Natural killer cell (primary cell): ENCODE data around the gene RSPH6A. TPM values are rescaled to one million over a fixed set of nuclear protein-coding genes. Genes with fewer than 3 reads are reported as not detected.

ENCODE experiments used
- ATAC-seq, 3 donors: fragments of 150-1000 bp in 2 of 3; fragments of 200-7000 bp in 1 of 3; cut with Tn5 transposase; 1 replicate in 1 of 3; 2 replicates in 2 of 3; pipeline ENCODE4 v1.10.0; 2021; ENCODE audit warnings: mild to moderate bottlenecking in 2 of 3, moderate library complexity in 2 of 3
- DNase-seq, 2 donors: peaks; one replicate each; pipeline versions ENCODE4 v3.0.0 to v3.0.0-alpha.2; 2013 to 2021; ENCODE audit warnings: mixed read lengths in 1 of 2
- H3K27ac ChIP-seq: one replicate; pipeline ENCODE4 v1.5.1; 2013; ENCODE audit warnings: mild to moderate bottlenecking, low read length
- H3K27me3 ChIP-seq: one replicate; pipeline ENCODE4 v1.6.1; 2013; ENCODE audit warnings: low read length; ENCODE audit not compliant: control insufficient read depth, insufficient read depth
- H3K36me3 ChIP-seq: one replicate; pipeline ENCODE4 v1.6.1; 2013; ENCODE audit warnings: low read length; ENCODE audit not compliant: control insufficient read depth, insufficient read depth
- H3K4me1 ChIP-seq: one replicate; pipeline ENCODE4 v1.6.1; 2013; ENCODE audit warnings: low read length; ENCODE audit not compliant: control insufficient read depth, insufficient read depth
- H3K4me3 ChIP-seq: one replicate; pipeline ENCODE4 v1.5.1; 2013; ENCODE audit warnings: low read length
- H3K9me3 ChIP-seq: one replicate; pipeline ENCODE4 v1.6.1; 2013; ENCODE audit warnings: low read length; ENCODE audit not compliant: control insufficient read depth, insufficient read depth
- H3K27ac Mint-ChIP-seq, 2 donors: one replicate each; pipeline ENCODE4 v1.8.0; 2022; ENCODE audit warnings: mild to moderate bottlenecking in 2 of 2, mixed read lengths in 2 of 2, moderate library complexity in 1 of 2
- H3K27me3 Mint-ChIP-seq, 2 donors: one replicate each; pipeline ENCODE4 v1.8.0; 2022; ENCODE audit warnings: low read depth in 2 of 2, mixed read lengths in 2 of 2
- H3K36me3 Mint-ChIP-seq: one replicate; pipeline ENCODE4 v1.8.0; 2022; ENCODE audit warnings: mixed read lengths
- H3K4me1 Mint-ChIP-seq, 2 donors: one replicate each; pipeline ENCODE4 v1.8.0; 2022; ENCODE audit warnings: mixed read lengths in 2 of 2
- H3K4me3 Mint-ChIP-seq: one replicate; pipeline ENCODE4 v1.8.0; 2022; ENCODE audit warnings: mild to moderate bottlenecking, moderate library complexity, mixed read lengths
- H3K9me3 Mint-ChIP-seq, 2 donors: one replicate each; pipeline ENCODE4 v1.8.0; 2022; ENCODE audit warnings: mixed read lengths in 2 of 2
- CTCF ChIP-seq: fragments of 200-600 bp; IDR thresholded peaks from one replicate; pipeline ENCODE4 v1.8.0; 2022; ENCODE audit warnings: antibody characterized with exemption
- WGBS: methylation state at CpG from one replicate; pipeline ENCODE4 v1.1.7; 2013; ENCODE audit warnings: missing lambda C conversion rate; ENCODE audit not compliant: insufficient coverage; 5-methylcytosine and 5-hydroxymethylcytosine counted together
- intact Hi-C: fragments of 100-400 bp; cut with micrococcal nuclease; formaldehyde crosslinking; loops from one replicate; pipeline ENCODE4 v1.14.2; 2022
- total RNA-seq, 4 donors: library from RNA; stranded (reverse); fragments of 120-200 nt in 1 of 4; gene quantifications; one replicate each; pipeline versions ENCODE4 v1.2.3 to v1.2.4, GENCODE V29; 2013 to 2022

The RSPH6A gene
- total RNA-seq, 3 donors from 2014 or later (not counting 1 experiment from before 2014, with no cell fraction given) = 0.18 to 0.63 (median 0.31) TPM

DNA sequence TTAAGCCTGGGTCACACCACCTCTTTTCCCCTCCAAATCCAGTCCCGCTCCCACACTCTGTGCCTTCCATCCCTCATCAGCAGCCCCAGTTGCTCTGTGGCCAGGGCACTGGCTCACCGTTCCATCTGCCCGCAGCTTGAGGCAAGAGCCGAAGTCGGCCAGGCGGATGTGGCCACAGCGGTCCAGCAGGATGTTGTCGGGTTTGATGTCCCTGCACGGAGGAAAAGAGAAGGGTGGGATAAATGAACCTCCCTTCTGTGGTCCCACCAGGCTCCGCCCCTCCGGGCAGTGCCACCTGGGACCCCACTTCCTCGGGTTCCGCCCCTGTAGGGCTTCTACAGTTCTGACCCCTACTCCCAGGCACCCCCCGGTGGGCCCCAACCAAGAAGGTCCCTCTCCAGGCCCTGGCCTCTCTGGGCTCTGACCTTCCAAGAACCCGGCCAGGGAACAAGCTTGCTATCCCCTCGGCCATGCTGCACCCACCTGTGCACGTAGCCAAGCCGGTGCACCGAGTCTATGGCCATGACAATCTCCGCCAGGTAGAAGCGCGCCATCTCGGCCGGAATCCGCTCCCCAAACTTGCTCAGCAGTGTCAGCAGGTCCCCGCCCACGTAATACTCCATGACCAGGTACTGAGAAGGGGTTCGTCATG lies 37.0 kb downstream of the RSPH6A start:
- H3K4me1 Mint-ChIP-seq = peaks cover 21 to 28% of the 10 kb centered on the region in 2 donors
- H3K4me3 ChIP-seq = no peak overlapping the region
- H3K36me3 ChIP-seq = no peaks in the 10 kb centered on the region
- H3K9me3 ChIP-seq = no peaks in the 10 kb centered on the region
- H3K36me3 Mint-ChIP-seq = no peaks in the 10 kb centered on the region
- TF ChIP-seq CTCF = no peak
- peaks cover 9 to 12% of the 10 kb centered on the region in 2 donors for H3K27me3 Mint-ChIP-seq
- H3K27ac Mint-ChIP-seq = no peak overlapping the region
- peaks cover 18% of the 10 kb centered on the region for H3K27me3 ChIP-seq
- H3K4me3 Mint-ChIP-seq = no peak overlapping the region
- 96% methylated on average over 28 of the region's 28 CpGs for WGBS
- H3K9me3 Mint-ChIP-seq = no peaks in the 10 kb centered on the region
- intact Hi-C loops = loop anchor here (10.0 kb wide), 2 partner anchors 87 to 237 kb away; partner anchors contain the start of genes FOXA3 and SYMPK
- ATAC-seq (no peak), DNase-seq (no peak)
- H3K27ac ChIP-seq = no peak overlapping the region
- peaks cover 23% of the 10 kb centered on the region for H3K4me1 ChIP-seq

- Mint-ChIP-seq H3K27me3 (peaks cover 9 to 12% of the 10 kb centered on the region in 2 donors), H3K4me1 (peaks cover 21 to 29% of the 10 kb centered on the region in 2 donors), H3K4me3 (no peak overlapping the region), H3K36me3 (no peaks in the 10 kb centered on the region), H3K27ac (no peak overlapping the region), H3K9me3 (no peaks in the 10 kb centered on the region)
- H3K27me3 ChIP-seq = peaks cover 18% of the 10 kb centered on the region
- DNase-seq = no peak
- no peak overlapping the region for H3K27ac ChIP-seq
- peaks cover 23% of the 10 kb centered on the region for H3K4me1 ChIP-seq
- no peak overlapping the region for H3K4me3 ChIP-seq
- WGBS = 96% methylated on average over 34 of the region's 34 CpGs
- TF ChIP-seq CTCF = no peak
- intact Hi-C loops = loop anchor here (10.0 kb wide), 2 partner anchors 87 to 237 kb away; partner anchors contain the start of genes FOXA3 and SYMPK
- no peak for ATAC-seq
- no peaks in the 10 kb centered on the region for H3K9me3 ChIP-seq
- H3K36me3 ChIP-seq = no peaks in the 10 kb centered on the region
Observed at GRCh38 chr19:45777395-45777961, 37.6 kb downstream of the RSPH6A start.

GRCh38 chr19:45774765-45775164 lies 40.3 kb downstream of the RSPH6A start:
- ATAC-seq = no peak
- Mint-ChIP-seq H3K4me3 (no peak overlapping the region), H3K27ac (no peak overlapping the region), H3K4me1 (peaks cover 20 to 31% of the 10 kb centered on the region in 2 donors), H3K36me3 (no peaks in the 10 kb centered on the region), H3K27me3 (peaks cover 9% of the 10 kb centered on the region in 2 donors), H3K9me3 (no peaks in the 10 kb centered on the region)
- TF ChIP-seq CTCF = no peak
- no peak overlapping the region for H3K27ac ChIP-seq
- 91% methylated on average over 9 of the region's 9 CpGs for WGBS
- H3K36me3 ChIP-seq = no peaks in the 10 kb centered on the region
- DNase-seq = no peak
- no peaks in the 10 kb centered on the region for H3K9me3 ChIP-seq
- peaks cover 31% of the 10 kb centered on the region for H3K4me1 ChIP-seq
- peaks cover 11% of the 10 kb centered on the region for H3K27me3 ChIP-seq
- intact Hi-C loops = loop anchor here (10.0 kb wide), 2 partner anchors 90 to 240 kb away; partner anchors contain the start of genes FOXA3 and SYMPK
- no peak overlapping the region for H3K4me3 ChIP-seq
